Spleen (tissue), 11 donors: ENCODE data around the gene ZNF699. TPM values are rescaled to one million over a fixed set of nuclear protein-coding genes. Genes with fewer than 3 reads are reported as not detected.

Experiments
- DNase-seq: peaks from one replicate; pipeline ENCODE4 v3.0.0-alpha.2; 2020
- H3K27ac ChIP-seq, 8 donors: fragments of 200-600 bp; sonication (generic) in 7 of 8; 1 replicate in 4 of 8; 2 replicates in 4 of 8; pipeline versions ENCODE4 v1.5.0 to v1.8.0; 2016 to 2021; ENCODE audit warnings: inconsistent platforms in 4 of 8, mild to moderate bottlenecking in 4 of 8, moderate library complexity in 1 of 8
- H3K27me3 ChIP-seq, 7 donors: fragments of 200-600 bp; sonication (generic) in 6 of 7; replicated peaks in 1 of 7; 1 replicate in 4 of 7; 2 replicates in 3 of 7; pipeline versions ENCODE4 v1.5.0 to v1.8.0; 2016 to 2021; ENCODE audit warnings: inconsistent platforms in 3 of 7, mild to moderate bottlenecking in 1 of 7
- H3K36me3 ChIP-seq, 6 donors: fragments of 200-600 bp; sonication (generic) in 5 of 6; 1 replicate in 4 of 6; 2 replicates in 2 of 6; pipeline versions ENCODE4 v1.5.0 to v1.8.0; 2016 to 2021; ENCODE audit warnings: inconsistent platforms in 2 of 6
- H3K4me1 ChIP-seq, 6 donors: fragments of 200-600 bp; sonication (generic) in 5 of 6; 1 replicate in 3 of 6; 2 replicates in 3 of 6; pipeline versions ENCODE4 v1.5.0 to v1.8.0; 2016 to 2021; ENCODE audit warnings: inconsistent platforms in 3 of 6
- H3K4me3 ChIP-seq, 8 donors: fragments of 200-600 bp; sonication (generic) in 7 of 8; 1 replicate in 4 of 8; 2 replicates in 4 of 8; pipeline versions ENCODE4 v1.5.0 to v1.8.0; 2016 to 2021; ENCODE audit warnings: inconsistent platforms in 4 of 8, mild to moderate bottlenecking in 4 of 8, moderate library complexity in 2 of 8
- H3K9me3 ChIP-seq, 8 donors: fragments of 200-600 bp; sonication (generic) in 7 of 8; 1 replicate in 4 of 8; 2 replicates in 4 of 8; pipeline versions ENCODE4 v1.5.0 to v1.8.0; 2016 to 2021; ENCODE audit warnings: inconsistent platforms in 4 of 8
- CTCF ChIP-seq, 11 experiments: fragments of 200-600 bp in 7 of 11; fragments of 450-650 bp in 4 of 11; sonication (generic) in 4 of 11; IDR thresholded peaks in 8 of 11; conservative IDR thresholded peaks in 3 of 11; 1 replicate in 7 of 11; 2 replicates in 4 of 11; pipeline versions ENCODE4 v1.4.0 to v1.8.0; 2016 to 2021; ENCODE audit warnings: antibody characterized with exemption in 11 of 11, inconsistent platforms in 4 of 11, mild to moderate bottlenecking in 1 of 11
- POLR2A ChIP-seq, 3 donors: fragments of 450-650 bp; IDR thresholded peaks; one replicate each; pipeline ENCODE4 v1.5.1; 2017; ENCODE audit warnings: antibody characterized with exemption in 3 of 3, mild to moderate bottlenecking in 1 of 3
- POLR2AphosphoS5 ChIP-seq, 3 donors: sonication (generic); formaldehyde crosslinking; IDR thresholded peaks; one replicate each; pipeline ENCODE4 v1.5.1; 2017; ENCODE audit warnings: antibody characterized with exemption in 3 of 3
- WGBS, 5 donors: extraction: QIAGEN DNeasy Blood & Tissue Kit in 3 of 5; methylation state at CpG; one replicate each; pipeline versions ENCODE4 v1.1.5 to v1.1.7; 2013 to 2018; 5-methylcytosine and 5-hydroxymethylcytosine counted together
- intact Hi-C: fragments of 100-400 bp; cut with DNase I; formaldehyde crosslinking; loops from one replicate; pipeline ENCODE4 v1.15.0; 2023; ENCODE audit warnings: low total_unique reads
- polyA plus RNA-seq, 3 donors: library from polyadenylated mRNA; stranded (reverse); fragments of 200-250 nt; gene quantifications; one replicate each; pipeline ENCODE4 v1.2.1, GENCODE V29; 2013
- total RNA-seq, 7 donors: library from RNA; depleted of rRNA in 3 of 7; stranded (reverse); fragments of >200 nt in 3 of 7; fragmentation: NEBNext Ultra II Directional in 4 of 7; extraction: Animal tissue kit (Norgen Biotek cat#: 25700) in 4 of 7; gene quantifications; one replicate each; pipeline versions ENCODE4 v1.1.0 to v1.2.1, GENCODE V29; 2016 to 2021
- donor health status: healthy with polysubstance abuse.
- donor health status: DM: no; HTN: no; CAD: no; lungs with moderate emphysema.
- donor health status: DM: no; HTN: no; CAD: no.
- donor health status: Bipolar disorder and iron deficiency.
- donor health status: healthy.
- donor health status: DM: no; HTN: no; CAD: no.
- donor health status: DM: yes; HTN: yes; CAD: no.

The ZNF699 gene
- total and polyA plus RNA-seq, 10 donors = 0.67 to 16.2 (median 9.9) TPM

GRCh38 chr19:9321338-9321737, 11.7 kb upstream of the ZNF699 start:
- no peak for TF ChIP-seq POLR2AphosphoS5 (IDR thresholded peaks at IDR 0.05)
- no peak for TF ChIP-seq POLR2A (IDR thresholded peaks at IDR 0.05)
- TF ChIP-seq CTCF (IDR thresholded peaks at IDR 0.05 in 8 of 11, conservative IDR thresholded peaks at IDR 0.05 in 3 of 11) = no peak
- intact Hi-C loops = no loop called here
- no peak overlapping the region for H3K27ac ChIP-seq
- 92 to 96% (median 96%) methylated on average over 13 to 23 of the region's 23 CpGs for WGBS, 5 donors
- H3K36me3 ChIP-seq = peaks cover 0 to 16% (median 6%) of the 10 kb centered on the region in 6 donors
- no peak for DNase-seq
- peaks cover 0 to 84% (median 36%) of the 10 kb centered on the region in 8 donors for H3K9me3 ChIP-seq
- H3K4me3 ChIP-seq = no peak overlapping the region
- H3K4me1 ChIP-seq = peaks cover 5 to 20% (median 10%) of the 10 kb centered on the region in 6 donors
- no peaks in the 10 kb centered on the region for H3K27me3 ChIP-seq

GRCh38 chr19:9313756-9314155, 4.1 kb upstream of the ZNF699 start:
- Histone ChIP-seq H3K4me3 (no peak overlapping the region), H3K27me3 (no peaks in the 10 kb centered on the region), H3K9me3 (peaks cover 0 to 83% (median 34%) of the 10 kb centered on the region in 8 donors), H3K36me3 (no peaks in the 10 kb centered on the region), H3K27ac (no peak overlapping the region), H3K4me1 (peaks cover 0 to 11% (median 6%) of the 10 kb centered on the region in 6 donors)
- no peak for DNase-seq
- intact Hi-C loops = loop anchor here (10.0 kb wide), 2 partner anchors 271 to 481 kb away; partner anchors contain the start of gene ZNF121
- 70 to 80% (median 79%) methylated on average over 4 of the region's 4 CpGs for WGBS, 5 donors
- TF ChIP-seq CTCF (IDR thresholded peaks at IDR 0.05 in 8 of 11, conservative IDR thresholded peaks at IDR 0.05 in 3 of 11) (no peak), POLR2AphosphoS5 (IDR thresholded peaks at IDR 0.05) (no peak), POLR2A (IDR thresholded peaks at IDR 0.05) (no peak)

- no peaks in the 10 kb centered on the region for H3K27me3 ChIP-seq
- TF ChIP-seq POLR2A (IDR thresholded peaks at IDR 0.05) (no peak), CTCF (IDR thresholded peaks at IDR 0.05 in 8 of 11, conservative IDR thresholded peaks at IDR 0.05 in 3 of 11) (no peak), POLR2AphosphoS5 (IDR thresholded peaks at IDR 0.05) (no peak)
- DNase-seq = peak; percentile 94
- peaks cover 0 to 64% (median 40%) of the 10 kb centered on the region in 8 donors for H3K9me3 ChIP-seq
- WGBS, 5 donors = 4 to 13% (median 9%) methylated on average over 13 of the region's 13 CpGs
- H3K36me3 ChIP-seq = peaks cover 0 to 22% (median 2%) of the 10 kb centered on the region in 6 donors
- intact Hi-C loops = loop anchor here (10.0 kb wide), 3 partner anchors 125 to 485 kb away; partner anchors contain the start of genes ZNF121 and ZNF266
- H3K4me1 ChIP-seq = peaks cover 9 to 35% (median 25%) of the 10 kb centered on the region in 6 donors
- peak overlapping the region; percentile 93 to 99 (median 98) for H3K27ac ChIP-seq
- peak overlapping the region; percentile 46 to 88 (median 72) for H3K4me3 ChIP-seq
Observed at GRCh38 chr19:9309974-9310446, 372 bp upstream of the ZNF699 start.

GRCh38 chr19:9308091-9308770, 1.4 kb downstream of the ZNF699 start:
- Histone ChIP-seq H3K4me3 (peak overlapping the region in 7 of 8 donors; percentile 63 to 88 (median 72)), H3K4me1 (peaks cover 9 to 35% (median 25%) of the 10 kb centered on the region in 6 donors)
- TF ChIP-seq POLR2AphosphoS5 (IDR thresholded peaks at IDR 0.05) = no peak
- no peak for TF ChIP-seq CTCF (IDR thresholded peaks at IDR 0.05 in 8 of 11, conservative IDR thresholded peaks at IDR 0.05 in 3 of 11)
- no peak for TF ChIP-seq POLR2A (IDR thresholded peaks at IDR 0.05)

More at GRCh38 chr19:9308091-9308770, 1.4 kb downstream of the ZNF699 start:
- intact Hi-C loops = loop anchor here (10.0 kb wide), 1 partner anchor 127 kb away; the partner anchor contains the start of gene ZNF266
- Histone ChIP-seq H3K9me3 (peaks cover 0 to 64% (median 41%) of the 10 kb centered on the region in 8 donors), H3K27ac (no peak overlapping the region), H3K27me3 (no peaks in the 10 kb centered on the region), H3K36me3 (peaks cover 14 to 39% (median 19%) of the 10 kb centered on the region in 6 donors)
- no peak for DNase-seq
- 70 to 78% (median 76%) methylated on average over 10 of the region's 10 CpGs for WGBS, 5 donors
